GM10266 (cell line): ENCODE results near the gene NDUFA11.

ENCODE experiments used
- DNase-seq: peaks from one replicate; pipeline ENCODE4 v3.0.0; 2012; ENCODE audit errors: extremely low spot score
- TF ChIP-seq, protein P1 (sequence below): IDR thresholded peaks from 2 replicates; pipeline ENCODE4 v1.5.1; 2012; ENCODE audit warnings: mild to moderate bottlenecking, low read depth; ENCODE audit not compliant: control insufficient read depth, insufficient read depth; ENCODE audit errors: missing control alignments

Gene NDUFA11

DNA sequence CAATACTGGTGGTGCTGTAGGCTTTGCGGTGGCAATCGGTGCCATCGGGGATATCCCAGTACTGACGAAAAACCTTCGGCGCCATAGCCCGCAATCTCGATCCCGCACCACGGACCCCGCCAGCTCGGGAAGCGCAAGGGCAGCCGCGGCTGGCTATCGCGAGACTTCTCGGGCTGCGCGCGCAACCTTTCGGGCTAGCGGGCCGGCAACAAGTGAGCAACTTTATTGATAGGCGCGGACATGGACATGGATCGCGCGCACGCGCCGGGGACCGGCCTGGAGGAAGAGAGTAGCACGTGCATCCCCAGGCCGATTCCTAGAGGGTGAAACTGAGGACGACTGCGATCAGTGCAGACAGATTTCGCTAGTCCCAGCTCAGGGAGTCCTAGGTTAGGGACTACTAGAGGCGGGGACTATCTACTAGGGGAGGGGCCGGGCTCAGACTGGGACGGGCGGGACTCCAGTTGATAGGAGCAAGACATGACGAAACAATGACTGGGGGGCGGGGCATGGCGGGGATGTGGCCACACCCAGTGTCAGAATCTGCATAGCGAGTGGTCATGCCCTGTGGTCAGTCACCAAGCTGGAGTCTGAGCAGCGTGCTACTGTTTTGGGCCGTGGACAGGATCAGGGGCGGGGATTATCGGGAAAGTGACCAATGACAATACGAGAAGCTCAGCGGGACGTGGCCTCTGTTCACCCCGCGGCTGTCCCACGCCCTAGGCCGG, at the start of gene NDUFA11:
NDUFA11 (minus strand) TSS at position 167 of the 728 bp plus-strand sequence; CDS start at position 85, 82 bp downstream.
- peak; percentile 94 for DNase-seq
- TF ChIP-seq, protein P1, sequence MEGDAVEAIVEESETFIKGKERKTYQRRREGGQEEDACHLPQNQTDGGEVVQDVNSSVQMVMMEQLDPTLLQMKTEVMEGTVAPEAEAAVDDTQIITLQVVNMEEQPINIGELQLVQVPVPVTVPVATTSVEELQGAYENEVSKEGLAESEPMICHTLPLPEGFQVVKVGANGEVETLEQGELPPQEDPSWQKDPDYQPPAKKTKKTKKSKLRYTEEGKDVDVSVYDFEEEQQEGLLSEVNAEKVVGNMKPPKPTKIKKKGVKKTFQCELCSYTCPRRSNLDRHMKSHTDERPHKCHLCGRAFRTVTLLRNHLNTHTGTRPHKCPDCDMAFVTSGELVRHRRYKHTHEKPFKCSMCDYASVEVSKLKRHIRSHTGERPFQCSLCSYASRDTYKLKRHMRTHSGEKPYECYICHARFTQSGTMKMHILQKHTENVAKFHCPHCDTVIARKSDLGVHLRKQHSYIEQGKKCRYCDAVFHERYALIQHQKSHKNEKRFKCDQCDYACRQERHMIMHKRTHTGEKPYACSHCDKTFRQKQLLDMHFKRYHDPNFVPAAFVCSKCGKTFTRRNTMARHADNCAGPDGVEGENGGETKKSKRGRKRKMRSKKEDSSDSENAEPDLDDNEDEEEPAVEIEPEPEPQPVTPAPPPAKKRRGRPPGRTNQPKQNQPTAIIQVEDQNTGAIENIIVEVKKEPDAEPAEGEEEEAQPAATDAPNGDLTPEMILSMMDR, result no peak

DNA sequence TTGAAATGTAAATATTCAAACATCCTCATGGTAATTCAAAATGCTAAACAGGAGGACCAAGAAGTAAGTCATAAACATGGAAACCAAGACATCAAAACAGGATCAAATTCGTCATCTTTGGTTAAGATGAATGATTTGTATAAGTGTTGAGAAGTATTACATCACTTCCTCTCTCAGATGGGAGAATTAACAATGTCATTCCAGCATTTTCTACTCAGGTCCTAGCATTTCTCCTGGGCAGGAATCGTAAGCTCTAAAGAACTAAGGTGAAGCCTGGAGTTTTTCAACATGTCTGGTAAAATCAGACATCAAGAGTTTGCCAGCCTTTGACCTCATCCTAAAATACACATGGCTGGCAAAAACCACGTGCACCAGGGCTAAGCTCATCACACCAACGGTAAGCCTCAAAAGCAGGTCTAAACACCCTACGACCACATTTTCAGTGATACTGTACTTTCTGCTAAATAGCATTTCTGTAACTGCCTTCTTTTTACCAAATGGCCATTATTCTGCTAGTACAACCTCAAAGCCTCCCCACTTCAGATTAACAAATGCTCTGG, 49.5 kb upstream of the NDUFA11 start:
- TF ChIP-seq, protein P1, result no peak
- no peak for DNase-seq

DNA sequence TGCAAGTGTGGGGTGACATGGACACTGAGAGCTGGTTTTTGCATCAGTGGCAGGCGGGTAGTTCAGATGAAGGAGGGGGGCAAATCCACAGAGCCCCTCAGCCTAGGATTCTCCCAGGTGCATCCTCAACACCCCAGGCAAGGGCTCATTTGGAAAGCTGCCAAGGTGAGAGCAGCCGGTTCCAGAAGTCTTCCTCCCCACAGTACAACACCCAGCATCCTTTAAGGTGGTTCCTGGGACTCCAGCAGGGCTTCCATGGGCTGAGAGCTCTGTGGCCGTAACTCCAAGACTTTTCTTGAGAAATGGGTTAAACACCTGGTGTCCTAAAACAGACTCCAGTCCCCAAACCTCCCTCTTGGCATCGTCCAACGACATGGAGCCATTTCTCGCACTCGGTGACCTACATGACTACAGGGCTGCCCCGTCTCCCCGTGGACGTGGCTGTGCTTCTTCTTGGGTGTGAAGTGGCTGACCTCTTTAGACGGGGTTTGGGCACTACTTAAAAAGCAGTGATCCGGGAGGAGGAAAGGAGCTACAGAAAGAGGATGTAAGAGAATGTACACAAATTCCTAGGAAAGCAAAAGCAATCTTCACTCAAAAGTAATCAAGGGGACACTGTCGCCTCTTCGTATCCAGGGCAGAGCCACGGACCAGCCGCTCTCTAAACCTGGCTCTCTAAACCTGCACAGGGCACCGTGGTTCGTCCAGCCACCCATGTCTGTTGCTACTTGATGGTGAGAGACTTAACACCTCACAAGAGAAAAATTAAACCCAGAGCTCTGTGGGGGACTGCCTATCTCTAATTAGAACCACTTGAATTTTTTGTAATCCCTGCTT, 48.8 kb upstream of the NDUFA11 start:
- TF ChIP-seq, protein P1, result no peak
- no peak for DNase-seq

DNA sequence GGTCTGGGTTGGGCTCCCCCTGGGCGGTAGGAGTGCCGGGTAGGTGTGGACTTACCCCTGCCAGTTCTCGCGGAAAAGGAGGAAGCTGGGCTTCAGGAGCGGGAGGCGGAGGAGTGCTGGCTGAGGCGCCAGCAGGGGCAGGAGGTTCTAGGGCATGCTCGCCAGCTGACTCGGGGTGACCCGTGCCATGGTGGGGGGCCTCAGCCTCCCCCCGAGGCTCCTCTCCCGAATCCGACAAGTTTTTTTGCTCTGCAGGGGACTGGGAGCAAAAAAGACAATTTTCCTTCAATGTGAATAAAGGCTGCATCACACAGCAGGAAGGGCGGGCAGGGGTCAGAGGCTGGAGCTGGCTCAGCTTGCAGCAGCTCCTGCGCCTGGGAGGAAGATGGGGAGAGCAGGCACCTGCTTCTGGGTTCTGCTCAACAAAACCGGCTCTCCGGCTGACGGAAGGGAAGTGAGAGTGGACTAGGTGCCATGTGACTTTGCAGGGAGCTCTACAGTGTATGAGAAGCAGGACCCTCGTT, 47.8 kb upstream of the NDUFA11 start:
- TF ChIP-seq, protein P1, result no peak
- peak; percentile 47 for DNase-seq

DNA sequence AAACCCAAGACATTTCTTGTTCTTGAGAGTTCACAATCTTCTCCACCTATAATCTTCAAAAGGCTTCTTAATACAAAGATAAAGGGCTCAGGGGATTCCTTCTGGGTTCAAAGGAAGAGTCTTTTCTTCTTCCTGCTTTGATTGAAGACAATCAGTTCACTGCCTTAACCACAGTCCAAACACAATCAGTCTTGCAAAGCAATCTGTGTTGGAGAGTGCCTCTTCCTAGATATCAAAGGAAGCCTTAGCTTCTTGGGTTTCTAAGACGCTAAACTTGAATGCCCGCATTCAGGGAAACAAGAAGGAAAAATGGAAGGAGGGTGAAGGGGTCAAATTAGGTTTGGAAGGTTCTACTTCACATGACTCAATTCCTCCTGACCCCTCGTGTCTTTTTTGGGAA, 47.2 kb upstream of the NDUFA11 start:
- TF ChIP-seq, protein P1, result no peak

DNA sequence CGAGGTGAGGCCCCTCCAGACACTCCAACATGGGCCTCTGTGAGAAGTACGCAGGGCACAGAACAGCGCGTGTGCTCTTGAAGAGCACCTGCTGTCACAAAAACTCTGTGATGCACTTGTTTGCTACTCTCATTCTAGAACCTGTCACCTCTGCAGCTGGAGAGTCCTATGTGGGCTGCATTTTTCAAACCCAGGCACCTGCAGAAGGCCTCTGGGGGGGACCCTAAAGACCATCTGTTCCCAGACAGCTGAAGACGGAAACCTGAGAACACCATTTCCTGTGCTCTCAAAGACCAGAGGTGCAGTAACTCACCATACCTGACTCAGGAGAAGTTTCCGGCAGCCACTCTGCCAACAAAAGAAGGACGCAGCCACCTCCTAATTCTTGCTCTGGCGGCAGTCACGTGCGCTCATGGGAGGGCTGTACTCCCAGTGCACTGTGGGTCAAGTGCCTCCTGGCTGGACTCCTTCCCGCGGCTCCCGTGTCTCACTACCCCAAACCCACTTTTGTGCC, 46.3 kb upstream of the NDUFA11 start:
- no peak for DNase-seq
- TF ChIP-seq, protein P1, result no peak

More for the DNA sequence above, 47.2 kb upstream of the NDUFA11 start:
- no peak for DNase-seq
